Fibroblast of pulmonary artery (primary cell): Measurements from ENCODE around the gene PPP4R1.

Experiments used
- DNase-seq: peaks from one replicate; pipeline ENCODE4 v3.0.0-alpha.2; 2010; ENCODE audit warnings: low read depth
- H3K4me3 ChIP-seq: replicated peaks from 2 replicates; pipeline ENCODE4 v1.5.1; 2011; ENCODE audit warnings: low read depth, mild to moderate bottlenecking, control low read depth, low read length, moderate library complexity
- CTCF ChIP-seq: IDR thresholded peaks from 2 replicates; pipeline ENCODE4 v1.5.1; 2011; ENCODE audit warnings: mild to moderate bottlenecking, control low read depth, low read length, inconsistent platforms; ENCODE audit errors: missing control alignments

PPP4R1 gene

GRCh38 chr18:9531791-9532410, 82.5 kb downstream of the PPP4R1 start:
- no peak for DNase-seq
- TF ChIP-seq CTCF: no peak
- no peak overlapping the region for H3K4me3 ChIP-seq

- TF ChIP-seq CTCF: no peak
- H3K4me3 ChIP-seq: no peak overlapping the region
- DNase-seq: no peak
Measured at GRCh38 chr18:9530226-9531009, 83.9 kb downstream of the PPP4R1 start.

- H3K4me3 ChIP-seq: no peak overlapping the region
- DNase-seq: no peak
- TF ChIP-seq CTCF: no peak
Measured at GRCh38 chr18:9526458-9526857, 87.9 kb downstream of the PPP4R1 start.

GRCh38 chr18:9522952-9523351, 91.4 kb downstream of the PPP4R1 start:
- H3K4me3 ChIP-seq: no peak overlapping the region
- no peak for DNase-seq
- TF ChIP-seq CTCF: no peak

GRCh38 chr18:9521770-9522169, 92.6 kb downstream of the PPP4R1 start:
- TF ChIP-seq CTCF: no peak
- DNase-seq: no peak

GRCh38 chr18:9520666-9521065, 93.7 kb downstream of the PPP4R1 start:
- no peak overlapping the region for H3K4me3 ChIP-seq
- no peak for TF ChIP-seq CTCF
- peak; percentile 18 for DNase-seq

More at GRCh38 chr18:9521770-9522169, 92.6 kb downstream of the PPP4R1 start:
- H3K4me3 ChIP-seq: no peak overlapping the region
